Ascending aorta (tissue), 2 donors: ENCODE measurements around the gene CNMD. TPM values are rescaled to one million over a fixed set of nuclear protein-coding genes. Genes with fewer than 3 reads are reported as not detected.

Experiments used
- DNase-seq, 2 donors: peaks; one replicate each; pipeline ENCODE4 v3.0.0-alpha.2; 2019; ENCODE audit warnings: low spot score in 2 of 2
- H3K27ac ChIP-seq, 2 donors: fragments of 200-600 bp; sonication (generic); one replicate each; pipeline ENCODE4 v1.5.1; 2016 to 2017; ENCODE audit warnings: mild to moderate bottlenecking in 1 of 2
- H3K27me3 ChIP-seq: fragments of 200-600 bp; sonication (generic); one replicate; pipeline ENCODE4 v1.5.1; 2017
- H3K36me3 ChIP-seq, 2 donors: fragments of 200-600 bp; sonication (generic); one replicate each; pipeline ENCODE4 v1.5.1; 2016
- H3K4me1 ChIP-seq, 2 donors: fragments of 200-600 bp; sonication (generic); one replicate each; pipeline ENCODE4 v1.5.1; 2016 to 2017; ENCODE audit warnings: mild to moderate bottlenecking in 1 of 2
- H3K4me3 ChIP-seq, 2 donors: fragments of 200-600 bp; sonication (generic); one replicate each; pipeline ENCODE4 v1.5.1; 2016 to 2017; ENCODE audit warnings: mild to moderate bottlenecking in 1 of 2
- H3K9me3 ChIP-seq, 2 donors: fragments of 200-600 bp; sonication (generic); one replicate each; pipeline ENCODE4 v1.5.1; 2016
- CTCF ChIP-seq, 3 experiments: fragments of 200-600 bp in 2 of 3; fragments of 450-650 bp in 1 of 3; sonication (generic) in 2 of 3; IDR thresholded peaks; one replicate each; pipeline ENCODE4 v1.5.1; 2016 to 2019; ENCODE audit warnings: antibody characterized with exemption in 3 of 3, mild to moderate bottlenecking in 1 of 3, moderate library complexity in 1 of 3
- intact Hi-C: fragments of 100-400 bp; cut with DNase I; formaldehyde crosslinking; loops from one replicate; pipeline ENCODE4 v1.15.1; 2023
- total RNA-seq: library from RNA; depleted of rRNA; stranded (reverse); fragments of >200 nt; gene quantifications from one replicate; pipeline ENCODE4 v1.1.0, GENCODE V29; 2016

CNMD gene
- total RNA-seq, 1 donor from 2014 or later: not detected

GRCh38 chr13:52760077-52760476, 20.5 kb upstream of the CNMD start:
- intact Hi-C loops: no loop called here
- H3K36me3 ChIP-seq: no peaks in the 10 kb centered on the region
- TF ChIP-seq CTCF (IDR thresholded peaks at IDR 0.05): no peak
- H3K9me3 ChIP-seq: no peaks in the 10 kb centered on the region
- H3K4me3 ChIP-seq: no peak overlapping the region
- H3K27ac ChIP-seq: no peak overlapping the region
- no peak for DNase-seq
- H3K27me3 ChIP-seq: no peaks in the 10 kb centered on the region
- H3K4me1 ChIP-seq: no peaks in the 10 kb centered on the region

- no peaks in the 10 kb centered on the region for H3K27me3 ChIP-seq
- intact Hi-C loops: no loop called here
- no peak for TF ChIP-seq CTCF (IDR thresholded peaks at IDR 0.05)
Measured at GRCh38 chr13:52758114-52758513, 18.5 kb upstream of the CNMD start.

GRCh38 chr13:52751196-52751595, 11.6 kb upstream of the CNMD start:
- TF ChIP-seq CTCF (IDR thresholded peaks at IDR 0.05): no peak
- H3K36me3 ChIP-seq: no peaks in the 10 kb centered on the region
- H3K27ac ChIP-seq: no peak overlapping the region
- no peaks in the 10 kb centered on the region for H3K4me1 ChIP-seq
- no peaks in the 10 kb centered on the region for H3K27me3 ChIP-seq
- DNase-seq: no peak
- intact Hi-C loops: no loop called here
- no peak overlapping the region for H3K4me3 ChIP-seq
- no peaks in the 10 kb centered on the region for H3K9me3 ChIP-seq

More at GRCh38 chr13:52758114-52758513, 18.5 kb upstream of the CNMD start:
- H3K36me3 ChIP-seq: no peaks in the 10 kb centered on the region
- no peaks in the 10 kb centered on the region for H3K9me3 ChIP-seq
- no peak overlapping the region for H3K4me3 ChIP-seq
- no peak overlapping the region for H3K27ac ChIP-seq
- H3K4me1 ChIP-seq: no peaks in the 10 kb centered on the region
- no peak for DNase-seq

- no peak overlapping the region for H3K27ac ChIP-seq
- intact Hi-C loops: no loop called here
- no peaks in the 10 kb centered on the region for H3K36me3 ChIP-seq
- TF ChIP-seq CTCF (IDR thresholded peaks at IDR 0.05): no peak
- H3K27me3 ChIP-seq: no peaks in the 10 kb centered on the region
- no peaks in the 10 kb centered on the region for H3K4me1 ChIP-seq
- DNase-seq: no peak
- no peaks in the 10 kb centered on the region for H3K9me3 ChIP-seq
- H3K4me3 ChIP-seq: no peak overlapping the region
Measured at GRCh38 chr13:52750713-52751112, 11.1 kb upstream of the CNMD start.

- Histone ChIP-seq H3K27ac (no peak overlapping the region), H3K4me3 (no peak overlapping the region), H3K4me1 (no peaks in the 10 kb centered on the region), H3K36me3 (no peaks in the 10 kb centered on the region), H3K9me3 (no peaks in the 10 kb centered on the region), H3K27me3 (no peaks in the 10 kb centered on the region)
- TF ChIP-seq CTCF (IDR thresholded peaks at IDR 0.05): no peak
- DNase-seq: no peak
- intact Hi-C loops: no loop called here
Measured at GRCh38 chr13:52749419-52749818, 9.8 kb upstream of the CNMD start.

- H3K9me3 ChIP-seq: no peaks in the 10 kb centered on the region
- intact Hi-C loops: no loop called here
- H3K4me1 ChIP-seq: no peaks in the 10 kb centered on the region
- H3K36me3 ChIP-seq: no peaks in the 10 kb centered on the region
- H3K4me3 ChIP-seq: no peak overlapping the region
- TF ChIP-seq CTCF (IDR thresholded peaks at IDR 0.05): no peak
- no peak overlapping the region for H3K27ac ChIP-seq
- DNase-seq: no peak
- no peaks in the 10 kb centered on the region for H3K27me3 ChIP-seq
Measured at GRCh38 chr13:52746141-52746540, 6.5 kb upstream of the CNMD start.
